GM19328 (cell line): ENCODE data around the gene TULP4.

Source experiments
- ATAC-seq: cut with Tn5 transposase; IDR thresholded peaks from one replicate; pipeline ENCODE4 v1.9.1; 2021; ENCODE audit warnings: mild to moderate bottlenecking, moderate library complexity; ENCODE audit not compliant: unreplicated experiment

Gene TULP4

DNA sequence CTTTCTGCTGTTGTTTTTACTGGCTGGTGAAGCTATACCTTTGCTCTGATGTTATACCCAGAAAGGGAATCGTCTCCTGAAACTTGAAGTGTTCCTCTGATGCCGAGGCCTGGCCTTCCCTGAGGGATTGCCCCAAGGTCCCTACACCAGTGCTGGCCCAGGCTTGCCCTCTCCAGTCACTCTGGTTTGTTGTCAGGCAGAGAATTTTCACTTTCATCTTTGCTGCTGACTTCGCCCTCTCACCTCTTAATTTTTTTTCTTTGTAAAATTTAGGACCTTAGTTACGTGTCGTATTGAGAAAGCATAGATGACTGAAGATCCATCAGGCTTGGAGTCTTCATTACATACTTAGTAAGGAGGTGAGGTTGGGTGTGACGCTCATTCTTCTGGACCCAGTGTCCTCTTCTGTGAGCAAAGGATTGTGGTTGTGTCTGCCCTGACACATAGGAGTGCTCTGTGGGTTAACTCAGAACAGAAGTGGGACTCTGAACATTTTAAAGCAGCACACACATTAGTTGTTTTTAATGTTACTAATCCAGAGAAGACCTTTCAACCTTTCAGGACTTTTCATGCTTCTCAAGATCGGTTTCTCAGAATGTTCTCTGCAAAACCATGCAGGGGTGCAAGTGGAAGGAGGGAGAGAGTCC is 45.4 kb downstream of the TULP4 start:
- no peak for ATAC-seq

DNA sequence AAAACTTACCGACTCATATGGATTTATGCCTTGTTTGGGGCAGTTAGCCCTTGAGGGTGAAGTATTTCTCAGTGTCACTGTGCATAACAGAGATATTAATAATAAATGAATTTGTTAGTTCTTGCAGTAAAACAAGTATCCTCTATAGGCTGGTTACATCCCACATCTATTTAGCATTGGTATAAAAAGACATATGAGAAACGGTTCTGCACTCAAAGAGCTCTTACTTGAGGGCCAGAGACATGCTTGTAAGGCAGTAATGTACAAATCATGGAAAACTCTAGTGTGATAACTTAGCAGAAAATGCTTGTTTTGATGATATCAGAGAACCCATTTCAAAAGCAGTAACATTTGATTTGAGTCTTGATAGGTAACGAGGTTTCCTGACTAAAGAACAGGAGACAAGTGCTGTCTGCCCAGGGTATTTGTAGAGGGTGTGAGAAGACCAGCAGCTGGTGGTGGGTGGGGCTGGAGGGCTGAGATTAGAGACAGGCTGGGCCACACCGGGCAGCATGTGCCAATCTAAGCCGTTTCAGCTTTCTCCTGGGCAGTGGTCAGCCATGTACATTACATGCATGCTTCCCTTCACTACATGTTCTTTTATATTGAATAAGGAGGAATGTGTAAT is 46.3 kb downstream of the TULP4 start:
- ATAC-seq = no peak

DNA sequence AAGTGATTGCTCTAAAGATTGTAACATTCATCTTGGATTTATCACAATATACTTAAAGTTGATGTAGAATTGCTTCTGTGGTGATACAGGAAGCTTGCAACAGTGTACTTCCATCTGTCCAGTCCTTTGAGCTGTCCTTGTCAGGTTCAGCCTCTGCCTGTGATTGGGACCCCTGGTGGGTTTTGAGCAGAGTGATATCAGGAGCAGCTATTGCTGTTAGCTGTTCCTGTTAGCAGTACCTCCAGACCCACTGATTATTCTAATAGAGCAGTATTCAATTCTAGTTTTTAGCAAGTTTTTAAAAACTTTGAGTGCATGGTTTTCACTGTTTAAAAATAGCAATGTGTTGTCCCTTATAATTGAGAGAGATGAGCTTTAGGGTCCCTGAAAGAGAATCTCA is 48.8 kb downstream of the TULP4 start:
- ATAC-seq = no peak

DNA sequence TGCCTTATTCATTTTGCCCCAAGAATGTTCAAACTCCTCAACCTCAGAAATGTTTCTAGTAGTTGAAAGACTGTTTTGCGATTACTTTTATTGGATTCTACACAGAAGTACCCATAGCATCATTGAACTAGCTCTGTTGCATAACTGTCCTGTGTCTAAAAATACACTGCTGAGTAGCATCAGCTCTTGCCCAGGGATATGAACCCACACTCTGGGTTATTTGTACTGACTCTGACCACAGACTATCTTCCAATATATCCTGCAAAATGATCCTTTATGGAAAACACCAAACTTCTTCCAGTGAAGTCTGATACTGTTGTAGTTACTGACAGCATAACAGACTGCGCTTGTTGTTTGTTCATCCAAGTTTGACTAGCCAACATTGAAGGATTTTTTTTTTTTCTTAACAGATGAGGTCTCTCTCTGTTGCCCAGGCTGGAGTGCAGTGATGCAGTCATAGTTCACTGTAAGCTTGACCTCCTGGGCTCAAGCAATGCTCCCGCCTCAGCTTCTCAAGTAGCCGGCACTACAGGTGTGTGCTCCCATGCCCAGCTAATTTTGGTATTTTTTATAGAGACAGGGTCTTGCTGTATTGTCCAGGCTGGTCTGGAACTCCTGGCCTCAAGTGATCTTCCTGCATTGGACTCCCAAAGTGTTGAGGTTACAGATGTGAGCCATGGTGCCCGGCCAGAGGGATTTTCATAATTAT is 49.9 kb downstream of the TULP4 start:
- no peak for ATAC-seq

DNA sequence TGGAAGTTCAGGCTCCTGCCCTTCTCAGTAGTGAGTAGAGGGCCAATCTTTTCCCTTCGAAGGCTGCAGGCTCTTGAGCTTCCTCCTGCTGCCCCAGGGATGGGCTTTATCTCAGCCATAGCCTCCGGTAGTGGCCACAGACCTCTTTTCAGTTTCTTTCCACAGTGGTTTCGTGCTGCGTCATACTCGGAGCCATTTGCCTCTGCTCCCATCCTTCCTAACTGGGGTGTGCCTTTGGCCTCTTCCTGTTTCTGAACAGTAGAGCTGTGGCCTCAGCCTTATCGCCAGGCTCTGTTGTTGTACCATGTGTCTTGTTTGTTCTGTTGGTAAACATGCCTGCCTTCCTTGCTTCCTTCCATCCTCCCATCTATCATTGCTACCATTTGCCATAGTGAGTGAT is 54.1 kb downstream of the TULP4 start:
- no peak for ATAC-seq

DNA sequence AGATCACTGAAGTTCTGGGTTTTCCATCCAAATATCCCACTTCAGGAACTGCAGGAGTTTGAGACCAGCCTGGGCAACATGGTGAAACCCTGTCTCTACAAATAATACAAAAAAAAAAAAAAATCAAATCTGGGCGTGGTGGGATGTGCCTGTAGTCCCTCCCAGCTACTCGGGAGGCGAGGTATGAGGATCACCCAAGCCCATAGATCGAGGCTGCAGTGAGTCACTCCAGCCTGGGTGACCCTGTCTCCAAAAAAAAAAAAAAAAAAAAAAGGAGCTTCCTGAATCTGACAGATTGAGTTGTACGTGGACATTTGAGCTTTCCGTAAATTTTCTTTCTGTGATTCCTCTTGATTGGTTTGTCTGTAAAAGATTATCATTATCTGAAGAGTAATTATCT is 55.6 kb downstream of the TULP4 start:
- no peak for ATAC-seq

DNA sequence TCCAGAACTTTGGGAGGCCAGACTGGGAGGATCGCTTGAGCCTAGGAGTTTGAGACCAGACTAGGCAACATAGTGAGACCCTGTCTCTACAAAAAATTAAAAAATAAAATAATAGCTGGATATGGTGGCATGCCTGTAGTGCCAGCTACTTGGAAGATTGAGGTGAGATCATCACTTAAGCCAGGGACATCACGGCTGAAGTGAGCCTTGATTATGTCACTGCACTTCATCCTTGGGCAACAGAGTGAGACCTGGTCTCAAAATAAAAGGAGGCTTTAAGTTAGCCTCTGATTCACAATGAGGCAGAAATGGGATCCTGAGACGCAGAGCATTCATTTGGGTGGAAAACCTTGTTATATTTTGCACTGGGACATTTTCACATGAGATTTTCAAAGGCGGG is 57.0 kb downstream of the TULP4 start:
- ATAC-seq = no peak

DNA sequence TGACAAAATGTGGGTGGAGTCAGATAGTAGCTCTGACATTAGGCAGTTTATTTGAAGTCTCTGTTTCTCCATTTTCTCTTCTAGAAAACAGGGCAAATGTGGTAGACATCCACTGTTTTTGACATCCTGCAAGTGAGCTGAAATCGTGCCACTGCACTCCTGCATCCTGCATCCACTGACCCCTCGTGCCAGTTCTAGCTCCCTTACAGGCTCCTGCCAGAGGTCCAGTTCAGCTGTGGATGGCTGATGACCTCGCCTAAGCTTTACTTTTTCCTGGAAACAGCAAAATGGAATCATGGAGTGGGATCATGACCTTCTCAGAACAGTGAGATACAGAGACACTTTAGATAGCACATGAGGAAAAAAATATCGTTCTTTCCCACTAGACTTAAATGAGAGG is 58.5 kb downstream of the TULP4 start:
- ATAC-seq = no peak

DNA sequence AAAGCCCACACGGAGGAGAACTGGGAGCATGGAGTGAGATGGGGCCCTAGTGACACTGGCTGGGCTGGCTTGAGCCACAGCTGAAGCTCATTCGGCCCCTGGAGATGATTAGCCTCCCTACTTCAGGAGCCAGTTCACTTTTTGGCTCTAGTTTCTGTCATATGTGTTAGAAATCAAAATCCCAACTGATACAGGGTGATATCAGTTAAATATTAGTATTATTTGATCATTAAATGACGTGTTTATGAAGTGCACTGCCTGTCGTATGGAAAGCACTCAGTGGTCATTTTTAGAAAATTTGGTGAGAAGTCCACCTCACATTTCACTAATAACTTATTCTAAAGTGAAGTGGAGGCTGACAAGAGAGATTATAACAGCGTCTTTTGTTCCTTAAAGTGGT is 59.0 kb downstream of the TULP4 start:
- no peak for ATAC-seq

DNA sequence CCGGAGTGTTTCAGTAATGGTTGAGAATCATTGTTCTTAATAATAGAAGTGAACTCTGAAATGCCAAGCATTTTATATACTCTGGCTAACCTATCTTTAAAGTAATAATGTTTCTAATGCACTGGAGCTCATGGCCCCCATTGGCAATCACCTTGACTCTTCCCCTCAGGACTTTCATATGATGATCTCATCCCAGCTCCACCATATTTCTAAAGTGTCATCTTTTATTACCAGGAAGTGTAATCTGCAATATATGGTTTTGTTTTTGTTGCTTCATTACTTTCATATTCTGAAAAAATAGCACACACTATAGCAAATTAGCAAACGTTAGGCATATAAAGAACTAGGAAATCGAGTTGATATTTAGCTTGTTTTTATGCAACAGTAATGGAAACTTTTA is 60.3 kb downstream of the TULP4 start:
- no peak for ATAC-seq

DNA sequence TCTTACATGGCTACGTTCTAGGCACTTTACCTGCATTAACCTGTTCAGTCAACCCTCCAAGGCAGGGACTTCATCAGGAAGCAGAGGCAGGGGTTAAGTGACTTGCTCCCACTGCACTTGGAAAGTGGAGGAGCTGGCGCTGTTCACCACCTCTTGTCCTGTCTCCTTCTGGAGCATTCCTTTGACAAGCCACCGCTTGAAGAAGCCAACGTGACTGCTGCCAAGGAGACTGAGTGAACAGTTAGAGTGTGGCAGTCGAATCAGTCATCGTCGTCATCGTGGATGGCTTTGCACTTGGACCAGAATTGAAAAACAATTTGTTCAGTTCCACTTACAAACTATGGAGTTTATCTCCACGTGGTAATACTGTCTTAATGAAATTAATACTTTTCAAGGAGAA is 60.9 kb downstream of the TULP4 start:
- no peak for ATAC-seq

DNA sequence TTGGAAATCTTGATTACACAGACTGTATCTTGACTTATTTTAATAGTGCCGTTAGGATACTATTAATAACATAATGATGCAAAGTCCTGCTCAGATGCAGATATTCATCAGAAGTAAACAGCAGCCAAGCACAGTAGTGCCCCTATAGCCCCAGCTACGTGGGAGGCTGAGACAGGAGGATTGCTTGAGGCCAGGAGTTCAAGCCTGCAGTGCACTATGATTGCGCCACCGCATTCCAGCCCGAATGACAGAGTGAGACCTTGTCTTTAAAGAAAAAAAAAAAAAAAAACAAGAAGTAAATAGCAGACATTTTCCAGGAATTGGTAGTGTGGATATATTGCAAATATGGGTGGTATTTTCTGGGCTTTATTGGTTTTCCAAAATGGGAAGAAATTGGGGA is 61.8 kb downstream of the TULP4 start:
- no peak for ATAC-seq

DNA sequence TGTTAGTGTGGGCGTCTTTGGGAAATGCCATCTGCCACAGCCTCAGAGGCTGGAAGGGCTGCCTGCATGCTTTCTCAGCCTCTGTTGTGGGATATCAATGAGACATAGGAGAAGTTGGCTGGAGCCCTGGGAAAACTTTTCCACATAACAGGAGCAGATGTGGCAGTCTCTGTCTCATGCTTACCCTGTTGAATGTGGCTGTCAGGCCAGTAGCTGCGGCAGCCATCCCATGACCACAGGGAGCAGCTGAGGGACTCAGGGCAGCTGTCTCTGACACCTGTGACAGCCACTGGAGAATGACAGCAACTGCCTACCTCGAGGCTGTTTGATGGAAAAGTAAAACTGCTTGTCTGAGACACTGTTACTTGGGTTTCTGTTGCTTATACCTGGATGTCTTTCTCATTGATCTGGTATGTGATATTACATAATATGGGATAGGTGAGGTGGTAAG is 64.4 kb downstream of the TULP4 start:
- no peak for ATAC-seq

DNA sequence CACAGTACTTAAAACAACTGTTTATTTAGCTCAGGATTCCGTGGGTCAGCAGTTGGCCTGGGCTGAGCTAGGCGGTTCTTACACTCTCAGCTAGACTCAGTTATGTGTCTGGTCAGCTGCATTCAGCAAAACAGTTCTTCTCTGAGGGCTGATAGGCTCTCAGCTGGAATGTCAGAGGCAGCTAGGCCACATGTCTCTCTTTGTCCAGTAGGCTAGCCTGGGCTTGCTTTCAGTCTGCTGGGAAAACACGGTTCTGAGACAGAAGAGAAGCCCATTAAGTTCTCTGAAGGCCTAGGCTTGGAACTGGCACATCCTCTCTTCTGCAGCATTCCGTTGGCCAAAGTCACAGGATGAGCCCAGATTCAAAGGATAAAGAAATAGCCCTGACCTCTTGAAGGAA is 65.6 kb downstream of the TULP4 start:
- ATAC-seq = no peak

DNA sequence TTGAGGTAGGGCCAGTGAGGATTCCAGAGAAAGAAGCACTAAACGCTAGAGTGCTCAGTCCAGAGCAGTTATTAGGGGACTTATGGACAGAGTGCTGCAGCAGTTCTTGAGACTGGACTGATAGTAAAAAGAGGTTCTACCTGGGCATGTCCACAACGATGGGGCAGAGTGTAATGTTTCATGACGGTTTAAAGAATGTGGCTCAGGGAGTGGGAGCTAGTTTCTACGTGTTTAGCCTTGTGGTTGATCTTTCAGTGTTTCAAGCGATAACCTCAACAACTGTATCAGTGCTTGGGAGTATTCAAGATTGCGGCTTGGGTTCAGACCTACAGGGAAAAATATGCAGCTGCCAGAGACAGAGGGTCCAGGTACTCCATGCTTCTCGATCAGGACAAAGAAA is 67.1 kb downstream of the TULP4 start:
- ATAC-seq = no peak

DNA sequence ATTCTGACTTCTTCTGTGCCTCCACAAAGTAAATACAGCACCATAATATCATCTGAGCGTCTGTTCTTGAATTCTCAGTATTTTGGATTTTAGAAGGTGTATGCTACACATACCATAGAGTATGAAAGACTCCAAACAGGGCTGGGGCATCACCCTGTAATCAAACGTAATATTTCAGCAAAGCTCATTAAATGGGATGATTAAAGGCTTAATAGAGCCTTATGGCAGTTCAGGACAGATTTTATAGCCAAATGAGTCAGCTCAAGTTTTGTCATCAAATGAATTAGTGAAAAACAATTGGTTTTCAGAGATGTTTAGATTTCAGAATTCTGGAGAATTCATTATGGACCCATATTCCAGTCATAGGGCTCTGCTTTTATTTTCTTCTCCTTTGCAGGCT is 68.9 kb downstream of the TULP4 start:
- no peak for ATAC-seq

DNA sequence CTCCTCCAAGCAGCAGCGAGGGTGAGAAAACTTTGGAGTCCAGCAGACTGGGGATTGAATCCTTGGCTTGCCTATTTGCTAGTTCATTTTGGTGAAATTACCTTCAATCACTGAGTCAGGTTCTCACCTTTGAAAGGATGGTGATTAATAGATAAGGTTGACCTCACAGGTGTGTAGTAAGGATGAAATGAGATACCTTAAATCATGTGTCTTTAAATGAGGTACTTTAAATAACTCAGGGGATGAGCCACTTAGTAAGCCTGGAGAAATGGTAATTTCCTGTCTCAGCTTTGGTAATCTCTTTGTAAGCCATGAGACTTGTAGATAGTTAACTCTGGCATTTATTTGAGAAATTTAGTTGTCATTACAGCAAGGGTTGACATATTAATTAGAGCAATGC is 70.2 kb downstream of the TULP4 start:
- no peak for ATAC-seq

DNA sequence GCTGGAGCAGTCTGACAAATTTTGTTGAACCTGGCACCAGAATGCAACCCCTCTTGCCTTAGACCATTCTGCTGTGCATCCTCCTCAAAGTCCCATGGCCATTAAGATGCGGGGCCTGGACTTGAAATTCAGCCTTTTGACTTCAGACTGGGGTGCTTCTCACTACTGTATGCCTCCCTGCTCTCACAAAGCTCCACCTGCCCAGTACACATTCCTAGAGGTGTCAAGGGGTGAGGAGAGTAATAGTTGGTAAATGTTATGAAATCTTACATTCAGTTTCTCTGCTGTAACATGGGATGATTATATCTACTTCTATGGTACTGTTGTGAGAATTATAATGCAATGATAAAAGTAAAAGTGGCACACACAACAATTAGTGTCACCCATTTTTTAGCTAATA is 70.8 kb downstream of the TULP4 start:
- no peak for ATAC-seq

DNA sequence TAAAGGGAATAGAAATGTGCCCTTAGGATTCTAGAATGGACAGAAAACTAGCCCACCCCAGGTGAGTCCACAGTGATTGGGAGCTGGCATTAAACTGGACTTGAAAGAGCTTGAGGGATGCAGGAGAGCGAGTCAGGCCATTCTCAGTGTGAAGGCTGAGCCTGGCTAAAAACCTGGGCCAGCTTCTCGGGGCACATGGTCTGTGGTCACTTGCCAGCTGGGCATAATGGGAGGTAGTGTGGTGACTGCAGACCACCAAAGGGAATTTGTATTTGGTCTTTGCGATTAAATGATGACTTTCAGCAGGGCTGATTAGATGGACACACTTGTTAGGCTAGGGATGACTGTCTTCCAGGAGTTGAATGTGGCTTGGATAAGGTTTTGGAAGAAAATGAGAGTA is 71.3 kb downstream of the TULP4 start:
- ATAC-seq = no peak

DNA sequence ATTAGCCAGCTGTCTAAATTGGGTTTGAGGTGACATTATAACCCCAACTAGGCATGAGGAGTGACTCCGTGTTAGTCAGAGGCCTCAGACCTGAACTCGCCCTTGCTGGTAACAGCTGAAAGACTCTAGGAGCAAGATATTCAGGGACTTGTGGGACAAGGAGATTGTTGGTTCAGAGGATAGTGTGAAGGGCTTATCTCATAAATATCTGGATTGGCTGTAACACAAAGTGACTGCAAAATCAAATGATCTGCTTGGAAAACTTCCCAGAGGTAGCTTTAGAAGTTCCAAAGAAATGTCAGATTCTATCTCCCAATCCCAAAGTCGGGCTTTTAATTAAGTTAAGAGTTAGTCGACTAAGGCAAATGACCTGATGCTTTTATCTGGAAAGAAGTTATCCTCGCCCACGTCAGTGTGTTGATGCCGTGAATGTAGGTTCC is 72.4 kb downstream of the TULP4 start:
- ATAC-seq = no peak

DNA sequence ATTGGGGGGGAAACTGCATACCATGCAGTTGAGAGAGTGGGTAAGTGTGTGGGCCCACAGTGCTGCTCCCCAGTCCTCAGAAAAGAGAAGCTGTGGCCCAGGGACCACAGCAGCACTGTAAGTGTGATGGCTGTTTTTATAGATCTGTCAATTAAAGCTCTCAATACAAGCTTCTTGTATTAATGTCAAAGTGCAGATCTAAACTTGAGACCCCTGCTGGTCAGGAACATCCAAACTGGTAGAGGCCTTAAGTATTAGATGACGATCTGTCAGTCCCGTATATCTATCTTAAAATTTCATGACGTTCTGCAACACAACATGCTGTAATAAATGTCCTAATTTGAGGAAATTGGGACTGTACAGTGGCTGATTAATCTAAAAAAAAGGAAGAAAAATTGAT is 74.8 kb downstream of the TULP4 start:
- no peak for ATAC-seq

DNA sequence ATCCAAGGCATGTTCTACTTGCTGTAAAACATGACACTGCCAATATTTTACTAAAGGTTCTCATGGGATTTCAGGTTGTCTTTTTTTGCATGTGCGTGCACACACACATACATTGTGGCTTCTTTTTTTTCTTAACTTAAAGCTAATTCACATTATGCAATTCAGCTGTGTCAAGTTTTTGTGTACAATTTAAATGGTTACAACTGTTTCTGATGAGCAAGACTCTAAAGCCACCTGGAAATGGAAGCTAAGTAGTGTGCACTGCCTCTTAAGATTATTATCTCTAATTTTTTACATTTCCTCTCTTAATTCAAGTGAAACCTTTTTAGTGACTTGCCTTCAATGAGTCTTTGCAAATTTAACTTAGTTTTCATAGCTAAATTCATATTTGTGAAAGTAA is 75.3 kb downstream of the TULP4 start:
- ATAC-seq = no peak
